G401 (cell line): ENCODE measurements around the gene POTEI. TPM values are rescaled to one million over a fixed set of nuclear protein-coding genes. Genes with fewer than 3 reads are reported as not detected.
"Not testable (repeated sequence)": the region's sequence is repeated elsewhere in the genome, so short reads cannot be mapped to it uniquely, and the experiment has no call there.

Experiments
- DNase-seq: peaks from one replicate; pipeline ENCODE4 v3.0.0-alpha.2; 2015; ENCODE audit warnings: low spot score
- in situ Hi-C: cut with HindIII; loops from 2 replicates; pipeline ENCODE4 v1.10.0; 2016; ENCODE audit warnings: low sequenced_read_pairs, mixed read lengths
- total RNA-seq: library from RNA; depleted of rRNA; stranded (reverse); fragments of >200 nt; shearing (Covaris generic); gene quantifications from 2 replicates; pipeline ENCODE4 v1.2.3, GENCODE V29; 2014; rRNA removed

The POTEI gene
- total RNA-seq = under 0.01 TPM in 1 of 2 replicates, not detected in the other

- in situ Hi-C loops, DNase-seq: not testable (repeated sequence)
These were observed at the start of gene POTEI for GRCh38 chr2:130509228-130509627. Gene POTEI (minus strand): TSS chr2:130509328. CDS start chr2:130509235, 93 bp downstream.

GRCh38 chr2:130556441-130556840 lies 47.3 kb upstream of the POTEI start:
- DNase-seq, in situ Hi-C loops: not testable (repeated sequence)

DNA sequence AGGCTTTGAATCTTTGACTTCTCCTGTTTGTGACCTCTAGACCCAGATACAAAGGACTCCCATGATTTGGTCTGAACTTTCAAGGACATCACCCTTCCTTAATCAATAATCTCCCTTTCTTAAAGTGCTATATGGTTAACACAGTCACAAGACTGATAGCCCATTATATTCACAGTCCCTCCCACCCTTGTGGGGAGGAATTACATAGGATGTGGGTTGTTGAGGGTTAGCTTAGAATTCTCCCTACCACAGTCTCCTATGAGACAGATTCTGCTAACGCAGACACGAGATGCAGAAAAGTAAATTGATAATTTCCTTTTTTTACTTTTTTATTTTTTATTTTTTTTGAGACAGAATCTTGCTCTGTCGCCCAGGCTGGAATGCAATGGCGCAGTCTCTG lies 45.0 kb upstream of the POTEI start:
- in situ Hi-C loops, DNase-seq: not testable (repeated sequence)

DNA sequence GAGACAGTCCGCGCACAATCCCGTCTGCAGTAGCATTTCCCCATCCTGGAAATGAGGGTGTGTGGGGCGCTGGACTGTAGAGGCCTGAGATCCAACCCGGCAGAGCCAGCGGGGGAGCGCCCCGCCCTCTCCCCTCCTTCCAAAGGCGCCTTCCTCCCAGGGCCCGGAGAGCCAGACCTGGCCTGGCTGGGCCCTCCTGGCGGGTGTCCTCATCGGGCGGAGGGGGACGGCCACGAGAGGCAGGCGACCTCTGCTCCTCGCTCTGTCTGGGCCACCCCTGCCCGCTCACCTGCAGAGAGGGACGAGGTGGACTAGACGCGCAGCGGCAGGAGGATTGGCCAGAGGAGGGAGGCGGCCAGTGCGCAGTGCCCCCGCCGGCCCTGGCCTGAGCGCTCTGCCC lies 40.3 kb upstream of the POTEI start:
- in situ Hi-C loops, DNase-seq: not testable (repeated sequence)

DNA sequence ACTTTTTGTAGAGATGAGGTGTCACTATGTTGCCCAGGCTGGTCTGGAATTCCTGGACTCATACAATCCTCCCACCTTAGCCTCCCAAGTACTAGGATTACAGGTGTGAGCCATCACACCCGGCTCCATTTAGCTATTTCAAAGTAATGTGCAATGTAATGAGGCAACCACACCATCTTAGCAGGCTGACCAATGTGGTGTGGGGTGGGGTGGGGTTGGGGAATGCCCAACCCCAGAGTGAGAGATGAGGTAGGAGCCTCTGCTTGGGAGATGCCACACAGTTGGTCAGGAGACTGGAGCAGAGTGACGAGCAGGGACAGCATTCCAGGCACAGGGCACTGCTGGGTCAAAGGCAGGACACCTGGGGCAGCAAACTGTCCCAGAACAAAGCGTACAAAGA lies 39.3 kb upstream of the POTEI start:
- in situ Hi-C loops, DNase-seq: not testable (repeated sequence)

GRCh38 chr2:130544978-130545377 lies 35.9 kb upstream of the POTEI start:
- in situ Hi-C loops, DNase-seq: not testable (repeated sequence)

DNA sequence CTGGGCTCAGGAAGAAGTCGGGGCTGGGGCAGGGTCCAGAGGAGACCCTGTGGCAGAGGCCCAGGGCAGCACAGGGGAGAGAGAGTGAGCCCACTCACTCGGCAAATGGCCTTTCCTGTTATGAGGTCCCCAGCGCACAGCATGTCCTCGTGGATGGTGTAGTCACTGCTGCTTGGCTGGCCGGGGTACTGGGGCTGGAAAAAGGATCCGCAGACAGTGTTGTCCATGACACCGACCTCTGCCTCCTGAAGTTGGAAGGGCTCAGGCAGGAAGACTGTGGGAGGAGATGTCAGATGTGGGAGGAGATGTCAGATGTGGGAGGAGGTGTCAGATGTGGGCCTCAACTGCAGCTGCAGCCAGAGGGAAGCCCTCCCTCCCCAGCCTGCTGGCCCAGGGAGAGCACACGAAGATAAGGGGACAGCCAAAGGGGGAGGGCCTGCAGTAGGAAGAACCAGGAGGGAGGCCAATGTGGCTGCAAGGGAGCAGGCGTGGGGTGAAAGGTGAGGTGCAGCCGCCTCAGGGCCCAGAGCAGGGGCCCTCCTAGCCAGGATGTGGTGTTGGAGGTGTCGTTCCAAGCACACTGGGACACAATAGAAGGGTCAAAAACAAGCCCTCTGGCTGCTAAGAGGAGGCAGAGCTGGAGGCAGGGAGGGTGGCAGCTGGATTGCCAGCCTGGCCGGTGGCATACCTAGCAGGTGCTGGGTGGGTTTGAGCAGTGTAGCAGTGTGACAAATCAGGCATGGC lies 34.8 kb upstream of the POTEI start:
- DNase-seq, in situ Hi-C loops: not testable (repeated sequence)

DNA sequence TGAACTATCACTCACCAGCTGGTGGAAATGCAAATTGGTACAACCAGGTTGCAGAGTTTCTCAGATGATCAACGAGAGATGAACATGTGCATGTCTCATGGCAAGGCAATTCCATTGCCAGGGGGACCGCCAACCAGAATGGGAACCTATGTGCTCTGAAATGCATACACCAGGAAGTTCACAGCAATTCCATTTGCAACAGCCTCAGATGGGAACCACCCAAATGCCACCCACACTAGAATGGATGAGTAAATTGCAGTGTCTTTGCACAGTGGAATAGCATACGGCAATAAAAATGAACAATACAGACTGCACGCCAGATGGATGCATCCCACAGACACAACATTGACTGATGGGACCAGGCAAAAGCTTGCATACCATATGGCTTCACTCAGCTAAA lies 33.7 kb upstream of the POTEI start:
- in situ Hi-C loops = not testable (repeated sequence)

DNA sequence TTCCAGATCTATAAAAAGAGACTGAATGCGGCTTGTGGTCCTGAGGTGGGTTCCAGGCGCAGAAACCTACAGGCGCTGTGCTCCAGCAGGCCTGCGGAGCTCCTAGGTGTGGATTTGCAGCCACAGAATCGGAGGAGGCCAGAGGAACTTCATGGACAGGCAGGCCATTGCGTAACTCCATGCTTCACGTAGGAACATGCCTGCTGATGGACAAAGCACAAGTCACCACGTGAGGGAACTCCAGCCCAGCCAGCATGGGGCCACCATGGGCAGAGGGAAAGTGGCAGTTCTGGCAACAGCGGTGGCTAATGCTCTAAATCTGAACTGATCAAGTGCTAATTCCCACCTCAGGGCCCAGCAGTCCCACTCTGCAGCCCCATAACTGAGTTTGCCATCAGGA lies 29.1 kb upstream of the POTEI start:
- DNase-seq, in situ Hi-C loops: not testable (repeated sequence)

More for the DNA sequence above, 33.7 kb upstream of the POTEI start:
- DNase-seq = not testable (repeated sequence)

DNA sequence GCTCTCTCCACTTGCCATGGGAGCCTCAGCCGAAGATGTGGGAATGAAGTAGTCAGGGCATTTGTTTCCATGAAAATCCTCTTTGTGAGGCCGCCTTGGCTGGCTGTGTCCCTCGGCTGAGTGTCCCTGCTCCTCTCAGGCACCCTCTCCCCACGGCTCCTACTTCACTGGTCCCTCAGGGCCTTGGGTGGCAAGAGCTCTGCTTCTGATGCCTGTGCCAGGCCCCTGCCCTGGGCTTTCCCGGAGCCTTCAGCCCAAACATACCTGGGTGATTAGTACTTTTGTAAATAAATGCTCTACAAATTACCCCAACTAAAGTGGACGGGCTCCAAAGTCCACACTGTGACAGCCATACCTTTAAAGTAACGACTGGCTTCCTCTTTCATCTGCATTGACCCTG lies 27.5 kb upstream of the POTEI start:
- in situ Hi-C loops, DNase-seq: not testable (repeated sequence)

DNA sequence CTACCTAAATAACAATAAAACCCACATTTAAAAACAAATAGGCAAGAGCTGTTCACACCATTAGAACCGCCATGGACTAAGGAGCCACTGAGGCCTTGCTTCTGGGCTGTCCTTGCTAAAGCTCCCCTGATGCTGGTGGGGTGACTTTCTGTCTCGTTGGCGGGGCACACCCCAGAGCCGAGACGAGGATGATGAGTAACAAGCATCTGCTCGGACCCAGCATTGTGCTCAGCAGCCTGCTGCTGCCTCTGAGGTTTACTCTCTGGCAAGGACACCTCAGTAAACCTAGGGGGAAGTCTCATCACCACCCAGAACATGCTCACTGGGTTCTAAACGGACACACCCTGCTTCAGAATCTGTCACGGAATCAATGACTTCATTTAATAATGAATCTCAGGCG lies 22.5 kb upstream of the POTEI start:
- not testable (repeated sequence) for DNase-seq

DNA sequence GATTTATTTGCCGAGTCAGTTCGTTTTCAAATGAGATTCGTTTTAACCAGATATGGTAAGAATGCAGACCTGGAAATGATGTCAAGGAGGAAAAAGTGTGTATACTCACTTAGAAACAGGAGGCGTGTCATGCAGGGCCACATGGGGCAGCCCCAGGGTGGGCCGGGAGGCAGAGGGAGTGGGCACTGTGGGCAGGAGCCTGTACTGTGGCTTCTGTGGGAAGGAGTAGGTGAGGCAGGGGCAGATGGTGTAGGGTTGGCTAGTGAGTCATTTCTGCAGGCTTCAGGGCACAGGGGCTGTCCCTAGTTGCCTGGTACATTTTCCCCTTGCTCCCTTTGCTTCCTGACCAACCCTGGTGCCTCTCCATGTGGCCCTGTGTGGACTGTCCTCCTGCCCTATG lies 22.1 kb upstream of the POTEI start:
- DNase-seq, in situ Hi-C loops: not testable (repeated sequence)

More for the DNA sequence above, 22.5 kb upstream of the POTEI start:
- in situ Hi-C loops = not testable (repeated sequence)

GRCh38 chr2:130530212-130530611 lies 21.1 kb upstream of the POTEI start:
- DNase-seq, in situ Hi-C loops: not testable (repeated sequence)

DNA sequence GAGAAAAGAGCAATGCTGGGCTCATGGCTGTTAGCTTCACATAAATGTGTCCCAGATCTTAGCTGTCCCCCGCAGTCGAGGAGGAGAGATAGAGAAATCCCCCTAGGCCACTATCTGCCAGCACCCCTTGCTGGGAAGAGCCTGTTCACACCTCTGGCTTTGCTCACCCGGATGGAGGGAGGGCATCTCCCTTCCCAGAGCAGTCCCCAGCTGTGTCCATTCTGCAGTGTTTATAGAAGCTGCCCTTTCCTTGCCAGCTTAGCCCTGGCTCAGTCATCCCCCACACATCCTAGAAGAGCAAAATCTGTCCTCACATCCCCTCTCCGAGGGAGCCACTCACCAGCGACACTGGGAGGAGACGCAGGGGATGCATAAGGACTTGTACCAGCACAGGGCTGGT lies 20.4 kb upstream of the POTEI start:
- DNase-seq, in situ Hi-C loops: not testable (repeated sequence)

DNA sequence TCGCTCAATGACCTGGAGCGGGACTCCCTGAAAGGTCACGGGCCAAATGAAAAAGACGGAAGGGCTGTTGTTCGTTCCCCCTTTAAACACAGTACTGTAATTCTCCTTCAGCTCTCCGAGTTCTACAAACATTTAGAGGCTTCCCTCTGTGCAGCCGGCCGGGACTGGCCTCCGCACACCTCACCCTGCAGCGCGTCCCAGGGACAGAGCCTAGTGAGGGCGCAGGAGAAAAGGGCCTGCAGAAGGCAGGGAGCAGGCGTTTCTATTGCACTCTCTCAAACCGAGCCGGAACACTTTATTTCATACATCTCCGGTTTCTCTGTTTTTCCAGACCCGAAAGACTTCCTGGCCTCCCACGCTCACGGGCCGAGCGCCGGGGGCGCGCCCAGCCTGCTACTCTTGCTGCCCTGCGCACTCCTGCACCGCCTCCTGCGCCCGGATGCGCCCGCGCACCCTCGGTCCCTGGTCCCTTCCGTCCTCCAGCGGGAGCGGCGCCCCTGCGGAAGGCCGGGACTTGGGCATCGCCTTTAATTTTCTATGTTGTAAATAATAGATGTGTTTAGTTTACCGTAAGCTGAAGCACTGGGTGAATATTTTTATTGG lies 18.3 kb upstream of the POTEI start:
- DNase-seq, in situ Hi-C loops: not testable (repeated sequence)

DNA sequence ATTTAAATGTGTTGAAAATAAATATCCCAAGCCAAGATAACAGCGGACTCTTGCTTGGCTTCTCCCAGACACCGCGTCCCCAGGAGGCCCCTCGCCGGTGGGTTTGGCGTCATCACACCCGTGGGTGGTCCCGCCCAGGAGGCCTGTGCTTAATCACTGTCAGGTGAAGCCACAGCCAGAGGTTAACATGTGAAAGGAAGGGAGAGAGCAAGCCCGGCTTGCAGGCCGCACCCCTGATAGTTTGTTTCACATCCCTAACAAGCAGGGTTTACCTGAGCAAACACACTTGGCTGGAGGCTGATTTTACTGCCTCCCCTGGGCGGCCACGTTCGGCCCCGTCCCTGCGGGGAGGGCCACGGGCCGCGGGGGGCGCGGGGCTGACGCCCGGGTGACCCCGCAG lies 13.3 kb upstream of the POTEI start:
- in situ Hi-C loops, DNase-seq: not testable (repeated sequence)

DNA sequence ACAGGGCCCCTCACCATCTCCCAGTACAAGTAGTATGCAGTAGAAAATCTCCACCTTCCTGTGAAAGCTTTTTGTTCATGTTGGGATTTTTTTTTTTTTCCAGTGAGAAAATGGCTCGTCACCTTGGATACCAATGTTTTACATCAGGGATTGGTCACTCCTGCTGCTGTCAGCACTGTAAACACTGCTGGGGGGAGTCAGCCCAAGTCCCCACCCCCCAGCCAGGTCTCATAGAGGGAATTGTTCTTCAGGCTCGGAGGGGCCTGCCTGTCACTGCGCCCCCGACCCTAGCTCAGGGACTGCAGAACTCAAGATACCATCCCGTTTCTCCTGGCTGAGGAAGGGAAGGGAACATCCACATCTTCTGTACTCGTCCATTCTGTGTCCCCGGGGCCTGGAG lies 11.9 kb upstream of the POTEI start, which contains the start of gene CFC1B:
CFC1B (plus strand) TSS at position 231 of the 400 bp plus-strand sequence. CDS start 263 bp downstream, outside the sequence.
- in situ Hi-C loops, DNase-seq: not testable (repeated sequence)

DNA sequence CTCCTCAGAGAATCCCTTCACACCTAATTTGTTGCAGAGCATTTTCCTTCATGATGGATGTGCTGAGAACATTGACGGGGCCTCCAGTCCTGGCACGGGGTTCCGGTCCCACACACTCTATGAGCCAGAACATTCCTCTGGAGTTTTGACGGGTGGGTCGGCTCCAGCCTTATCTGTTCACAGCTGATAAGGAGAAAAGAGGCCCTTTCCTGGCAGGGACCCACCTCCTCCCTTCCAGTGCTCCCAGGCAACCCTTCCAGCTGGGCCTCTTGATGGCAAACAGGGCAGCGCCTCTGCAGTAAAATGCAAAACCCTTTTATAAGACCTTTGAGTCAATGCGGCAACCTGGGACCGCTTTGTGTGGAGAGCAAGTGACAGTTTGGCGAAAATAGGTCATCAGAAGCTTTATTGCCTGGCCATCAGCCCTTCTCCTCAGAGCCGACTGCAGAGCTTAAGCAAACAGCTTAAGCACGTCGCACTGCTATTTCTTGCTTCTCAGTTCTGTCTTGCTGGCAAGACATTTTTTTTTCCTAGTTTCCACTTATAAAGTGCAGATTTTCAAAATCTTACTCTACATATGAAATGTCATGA lies 9.5 kb upstream of the POTEI start:
- not testable (repeated sequence) for DNase-seq

DNA sequence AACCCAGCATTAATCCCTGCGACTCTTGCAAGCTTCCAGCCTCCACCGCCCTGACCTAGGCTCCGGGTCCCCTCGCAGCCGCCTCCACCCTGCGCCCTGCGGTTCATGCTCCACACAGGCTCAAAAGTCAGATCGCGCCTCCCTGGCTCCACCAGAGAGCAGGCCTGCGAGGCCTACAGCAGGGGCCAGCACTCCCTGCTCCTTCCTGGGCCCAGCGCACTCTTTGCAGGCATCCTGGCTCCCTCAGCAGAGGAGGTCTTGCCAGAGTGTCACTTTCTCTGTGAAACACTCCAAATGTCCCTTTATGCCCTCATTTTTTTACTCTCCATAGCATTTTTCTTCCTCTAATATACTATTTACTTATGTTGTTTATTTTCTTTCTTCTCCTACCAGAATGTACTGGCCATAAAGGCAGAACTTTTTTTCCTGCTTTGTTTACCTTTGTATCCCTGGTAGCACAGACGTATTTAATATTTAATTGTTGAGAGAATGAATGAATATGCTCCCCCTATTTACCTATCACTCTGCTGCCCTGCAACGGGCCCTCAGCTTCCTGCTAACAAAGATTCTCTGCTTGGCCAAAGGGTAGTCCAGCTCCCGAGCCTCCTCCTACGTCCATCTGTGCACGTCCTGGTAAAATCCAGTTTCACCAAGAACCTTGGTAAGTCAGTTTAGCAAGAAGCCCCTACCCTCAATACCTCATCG lies 2.8 kb upstream of the POTEI start:
- DNase-seq, in situ Hi-C loops: not testable (repeated sequence)

More for the DNA sequence above, 9.5 kb upstream of the POTEI start:
- in situ Hi-C loops = not testable (repeated sequence)
